ENCODE measurements around the gene SMPD4. TPM values are rescaled to one million over a fixed set of nuclear protein-coding genes. Genes with fewer than 3 reads are reported as not detected.
"Not testable (repeated sequence)": the region's sequence is repeated elsewhere in the genome, so short reads cannot be mapped to it uniquely, and the experiment has no call there.

Gene SMPD4
- total RNA-seq, 1 experiment from 2014 or later: 108 TPM

GRCh38 chr2:130158631-130159030, 22.8 kb downstream of the SMPD4 start:
- TF ChIP-seq CTCF (conservative IDR thresholded peaks at IDR 0.05; ENCODE audit: low read depth, low read length): no peak
- Histone ChIP-seq H3K4me3 (ENCODE audit: low read depth, low read length, poor library complexity, severe bottlenecking) (no peak overlapping the region), H3K4me1 (ENCODE audit: insufficient read depth, low read length, poor library complexity, severe bottlenecking) (no peaks in the 10 kb centered on the region), H3K36me3 (ENCODE audit: insufficient read depth, low read length, poor library complexity, severe bottlenecking) (peaks cover under 1% of the 10 kb centered on the region), H3K27ac (ENCODE audit: low read depth, low read length, poor library complexity, severe bottlenecking) (no peak overlapping the region), H3K27me3 (replicated peaks; ENCODE audit: insufficient read depth, low read depth, low read length, poor library complexity) (no peaks in the 10 kb centered on the region), H3K9me3 (ENCODE audit: low read depth, low read length, poor library complexity, severe bottlenecking) (no peaks in the 10 kb centered on the region)
- BruUV-seq (replicated peaks): no TSS peak
- intact Hi-C loops (cut with micrococcal nuclease; ENCODE audit: unreplicated experiment): loop anchor here (2.0 kb wide), 1 partner anchor 22 kb away; the partner anchor contains the start of gene SMPD4
- ChIA-PET CTCF (no interaction called here), POLR2A (ENCODE audit: low non-redundant PET) (no interaction called here)
- no peak for DNase-seq (ENCODE audit: low spot score)

- H3K9me3 ChIP-seq (ENCODE audit: low read depth, low read length, poor library complexity, severe bottlenecking); H3K36me3 ChIP-seq (ENCODE audit: insufficient read depth, low read length, poor library complexity, severe bottlenecking); DNase-seq (ENCODE audit: low spot score); H3K27ac ChIP-seq (ENCODE audit: low read depth, low read length, poor library complexity, severe bottlenecking); H3K4me3 ChIP-seq (ENCODE audit: low read depth, low read length, poor library complexity, severe bottlenecking); H3K27me3 ChIP-seq (replicated peaks; ENCODE audit: insufficient read depth, low read depth, low read length, poor library complexity); BruUV-seq (replicated peaks); CTCF ChIA-PET; H3K4me1 ChIP-seq (ENCODE audit: insufficient read depth, low read length, poor library complexity, severe bottlenecking); POLR2A ChIA-PET (ENCODE audit: low non-redundant PET): not testable (repeated sequence)
- intact Hi-C loops (cut with micrococcal nuclease; ENCODE audit: unreplicated experiment): loop anchor here (2.0 kb wide), 1 partner anchor 23 kb away; the partner anchor contains the start of gene SMPD4
These were observed 23.4 kb downstream of the SMPD4 start for GRCh38 chr2:130157825-130158514.

GRCh38 chr2:130157354-130157753, 24.0 kb downstream of the SMPD4 start:
- intact Hi-C loops (cut with micrococcal nuclease; ENCODE audit: unreplicated experiment): not testable (repeated sequence)

GRCh38 chr2:130156624-130157004, 24.8 kb downstream of the SMPD4 start:
- no peaks in the 10 kb centered on the region for H3K9me3 ChIP-seq (ENCODE audit: low read depth, low read length, poor library complexity, severe bottlenecking)
- H3K27ac ChIP-seq (ENCODE audit: low read depth, low read length, poor library complexity, severe bottlenecking): no peak overlapping the region
- ChIA-PET POLR2A (ENCODE audit: low non-redundant PET) (interaction anchor here (0.6 kb wide), 1 partner anchor 175 kb away, joined by 3 read pairs; no protein-coding TSS in a partner anchor), CTCF (no interaction called here)
- H3K36me3 ChIP-seq (ENCODE audit: insufficient read depth, low read length, poor library complexity, severe bottlenecking): peaks cover 5% of the 10 kb centered on the region
- H3K4me3 ChIP-seq (ENCODE audit: low read depth, low read length, poor library complexity, severe bottlenecking): no peak overlapping the region
- BruUV-seq (replicated peaks): no TSS peak
- H3K4me1 ChIP-seq (ENCODE audit: insufficient read depth, low read length, poor library complexity, severe bottlenecking): no peaks in the 10 kb centered on the region
- TF ChIP-seq CTCF (conservative IDR thresholded peaks at IDR 0.05; ENCODE audit: low read depth, low read length) (no peak), EZH2 (IDR thresholded peaks at IDR 0.05; ENCODE audit: borderline replicate concordance, low read depth, low read length, poor library complexity, severe bottlenecking) (no peak)
- intact Hi-C loops (cut with micrococcal nuclease; ENCODE audit: unreplicated experiment): no loop called here
- H3K27me3 ChIP-seq (replicated peaks; ENCODE audit: insufficient read depth, low read depth, low read length, poor library complexity): no peaks in the 10 kb centered on the region
- no peak for DNase-seq (ENCODE audit: low spot score)

More at GRCh38 chr2:130157354-130157753, 24.0 kb downstream of the SMPD4 start:
- H3K27me3 ChIP-seq (replicated peaks; ENCODE audit: insufficient read depth, low read depth, low read length, poor library complexity); H3K9me3 ChIP-seq (ENCODE audit: low read depth, low read length, poor library complexity, severe bottlenecking); H3K36me3 ChIP-seq (ENCODE audit: insufficient read depth, low read length, poor library complexity, severe bottlenecking); POLR2A ChIA-PET (ENCODE audit: low non-redundant PET); DNase-seq (ENCODE audit: low spot score); H3K4me3 ChIP-seq (ENCODE audit: low read depth, low read length, poor library complexity, severe bottlenecking); CTCF ChIA-PET; BruUV-seq (replicated peaks); H3K4me1 ChIP-seq (ENCODE audit: insufficient read depth, low read length, poor library complexity, severe bottlenecking); H3K27ac ChIP-seq (ENCODE audit: low read depth, low read length, poor library complexity, severe bottlenecking): not testable (repeated sequence)
